Astrocyte of the cerebellum (primary cell): Measurements from ENCODE around the gene B3GNT7.

Experiments used
- DNase-seq: peaks from one replicate; pipeline ENCODE4 v3.0.0-alpha.2; 2011; ENCODE audit warnings: low read depth
- H3K4me3 ChIP-seq: 2 replicates; pipeline ENCODE4 v1.5.1; 2011; ENCODE audit warnings: mild to moderate bottlenecking, low read depth, low read length, moderate library complexity
- in situ Hi-C: cut with HindIII; loops from 2 replicates; pipeline ENCODE4 v1.10.0; 2017; ENCODE audit warnings: low sequenced_read_pairs
- TF ChIP-seq, protein P1 (sequence below): IDR thresholded peaks from 2 replicates; pipeline ENCODE4 v1.5.1; 2012; ENCODE audit warnings: low read length, low read depth, moderate library complexity, mild to moderate bottlenecking; ENCODE audit errors: missing control alignments

Gene B3GNT7

DNA sequence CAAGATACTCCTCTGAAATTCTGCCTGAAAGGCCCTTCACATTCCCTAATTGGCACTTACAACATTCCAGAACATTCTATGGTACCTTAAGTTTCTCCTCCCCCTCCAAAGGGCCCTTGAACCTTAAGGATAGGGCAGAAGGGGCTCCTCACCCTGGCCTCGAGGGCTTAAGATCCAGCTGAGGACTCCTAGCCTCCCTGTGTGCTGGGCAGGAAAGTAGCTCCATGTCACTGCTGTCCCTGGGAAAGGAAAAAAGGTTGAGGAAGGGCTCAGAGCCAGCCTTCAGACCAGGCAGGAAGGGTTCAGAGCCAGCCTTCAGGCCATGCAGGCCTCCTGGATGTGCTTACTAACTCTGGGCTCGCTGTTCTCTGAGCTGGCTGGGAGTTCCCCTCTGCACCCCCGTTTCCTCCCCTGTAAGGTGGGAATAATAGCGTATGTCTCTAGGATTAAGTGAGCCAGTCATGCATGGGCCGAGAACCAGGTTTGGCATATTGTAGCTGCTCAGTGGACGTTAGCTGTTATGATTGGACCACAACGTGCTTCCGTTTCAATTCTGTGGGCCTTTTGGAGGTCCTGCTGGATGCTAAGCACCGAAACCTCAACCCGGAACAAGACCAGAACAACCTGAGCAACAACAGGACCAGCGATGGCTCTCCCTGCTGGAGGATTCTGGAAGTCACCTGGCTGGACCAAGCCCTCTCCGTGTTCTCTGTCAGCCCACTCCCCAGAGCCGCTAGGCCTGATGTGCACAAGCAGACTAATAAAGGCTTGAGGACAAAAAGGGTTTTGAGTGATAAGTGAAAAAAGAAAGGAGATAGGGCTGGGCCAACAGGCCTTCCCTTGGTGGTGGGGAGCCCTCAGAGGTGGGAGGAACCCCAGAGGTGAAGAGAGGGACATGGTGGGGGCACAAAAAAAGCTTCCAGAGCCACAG, 1.0 kb upstream of the B3GNT7 start:
- H3K4me3 ChIP-seq = no peak overlapping the region
- TF ChIP-seq, protein P1, sequence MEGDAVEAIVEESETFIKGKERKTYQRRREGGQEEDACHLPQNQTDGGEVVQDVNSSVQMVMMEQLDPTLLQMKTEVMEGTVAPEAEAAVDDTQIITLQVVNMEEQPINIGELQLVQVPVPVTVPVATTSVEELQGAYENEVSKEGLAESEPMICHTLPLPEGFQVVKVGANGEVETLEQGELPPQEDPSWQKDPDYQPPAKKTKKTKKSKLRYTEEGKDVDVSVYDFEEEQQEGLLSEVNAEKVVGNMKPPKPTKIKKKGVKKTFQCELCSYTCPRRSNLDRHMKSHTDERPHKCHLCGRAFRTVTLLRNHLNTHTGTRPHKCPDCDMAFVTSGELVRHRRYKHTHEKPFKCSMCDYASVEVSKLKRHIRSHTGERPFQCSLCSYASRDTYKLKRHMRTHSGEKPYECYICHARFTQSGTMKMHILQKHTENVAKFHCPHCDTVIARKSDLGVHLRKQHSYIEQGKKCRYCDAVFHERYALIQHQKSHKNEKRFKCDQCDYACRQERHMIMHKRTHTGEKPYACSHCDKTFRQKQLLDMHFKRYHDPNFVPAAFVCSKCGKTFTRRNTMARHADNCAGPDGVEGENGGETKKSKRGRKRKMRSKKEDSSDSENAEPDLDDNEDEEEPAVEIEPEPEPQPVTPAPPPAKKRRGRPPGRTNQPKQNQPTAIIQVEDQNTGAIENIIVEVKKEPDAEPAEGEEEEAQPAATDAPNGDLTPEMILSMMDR = peak; percentile 31
- DNase-seq = no peak
- in situ Hi-C loops = no loop called here

DNA sequence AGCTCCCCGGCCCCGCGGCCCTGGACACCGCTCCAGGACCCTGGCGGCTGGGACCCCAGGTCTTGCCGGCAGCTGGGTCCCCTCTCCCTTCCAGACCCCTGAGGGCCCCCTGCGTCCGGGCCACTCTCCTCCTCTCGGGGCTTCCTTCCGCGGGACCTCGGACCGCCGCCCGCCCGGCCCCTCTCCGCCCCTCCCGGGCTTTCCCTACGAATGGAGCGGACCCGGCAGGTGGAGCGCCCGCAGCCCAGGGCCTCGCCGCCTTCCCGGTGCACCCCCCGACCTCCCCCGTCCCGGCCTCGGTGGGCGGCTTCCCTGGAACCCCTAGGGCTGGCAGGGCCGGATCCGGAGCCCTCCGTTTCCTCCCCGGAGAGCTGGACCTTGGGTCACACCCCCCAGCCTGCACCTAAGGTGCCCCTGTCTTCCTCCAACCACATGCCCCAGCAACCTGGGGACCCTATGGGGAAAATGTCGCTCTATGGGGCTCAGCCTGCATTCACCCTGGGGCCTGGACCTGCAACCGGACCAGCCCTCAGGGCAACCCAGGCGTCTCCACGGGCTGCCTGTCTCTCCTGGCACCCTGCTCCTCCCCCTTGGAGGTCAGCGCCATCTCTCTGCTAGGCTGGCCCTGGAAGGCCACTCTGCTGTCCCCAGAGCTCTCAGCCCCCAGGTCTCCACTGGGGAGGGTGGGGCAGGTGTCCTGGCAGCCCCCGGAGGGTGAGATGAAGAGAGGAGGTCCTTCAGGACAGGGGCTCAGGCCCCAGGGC, 730 bp downstream of the B3GNT7 start:
- in situ Hi-C loops = no loop called here
- H3K4me3 ChIP-seq = peak overlapping the region; percentile 30
- TF ChIP-seq, protein P1 = no peak
- no peak for DNase-seq

DNA sequence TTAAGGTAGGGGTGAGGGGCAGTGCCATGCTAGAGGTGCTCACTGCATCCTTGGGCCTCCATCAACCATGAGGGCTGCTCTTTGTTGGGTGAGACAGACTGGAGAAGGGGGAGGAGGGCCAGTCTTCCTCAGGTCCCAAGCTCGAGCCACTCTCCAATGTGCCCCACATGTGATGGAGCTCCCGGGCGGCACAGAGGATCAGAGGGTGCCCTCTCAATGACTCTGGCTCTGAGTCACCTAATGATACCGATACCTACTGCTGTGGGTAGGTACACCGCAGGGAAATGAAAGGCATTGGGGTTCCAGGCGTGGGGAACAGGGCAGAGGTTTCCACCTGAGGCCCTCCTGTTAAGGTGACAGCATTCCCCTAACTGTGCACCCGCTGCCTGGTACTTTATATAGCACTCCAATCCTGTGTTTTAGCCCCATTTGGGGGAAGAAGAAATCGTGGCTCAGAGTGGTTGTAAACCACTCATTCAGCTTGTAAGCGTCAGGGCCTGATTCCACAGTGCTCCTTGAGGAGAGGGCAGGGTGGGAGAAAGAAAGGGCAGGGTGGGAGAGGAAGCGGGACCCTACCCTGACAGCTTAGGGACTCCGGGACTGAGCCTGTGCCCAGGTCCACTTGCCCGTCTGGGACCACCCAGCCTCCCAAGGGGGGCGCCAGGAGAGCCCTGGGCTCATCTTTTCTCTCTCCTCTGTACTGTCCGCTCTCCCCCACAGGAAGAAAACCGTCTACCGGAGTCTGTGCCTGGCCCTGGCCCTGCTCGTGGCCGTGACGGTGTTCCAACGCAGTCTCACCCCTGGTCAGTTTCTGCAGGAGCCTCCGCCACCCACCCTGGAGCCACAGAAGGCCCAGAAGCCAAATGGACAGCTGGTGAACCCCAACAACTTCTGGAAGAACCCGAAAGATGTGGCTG, 1.8 kb downstream of the B3GNT7 start:
- no peak for DNase-seq
- in situ Hi-C loops = no loop called here
- H3K4me3 ChIP-seq = no peak overlapping the region
- TF ChIP-seq, protein P1 = no peak

DNA sequence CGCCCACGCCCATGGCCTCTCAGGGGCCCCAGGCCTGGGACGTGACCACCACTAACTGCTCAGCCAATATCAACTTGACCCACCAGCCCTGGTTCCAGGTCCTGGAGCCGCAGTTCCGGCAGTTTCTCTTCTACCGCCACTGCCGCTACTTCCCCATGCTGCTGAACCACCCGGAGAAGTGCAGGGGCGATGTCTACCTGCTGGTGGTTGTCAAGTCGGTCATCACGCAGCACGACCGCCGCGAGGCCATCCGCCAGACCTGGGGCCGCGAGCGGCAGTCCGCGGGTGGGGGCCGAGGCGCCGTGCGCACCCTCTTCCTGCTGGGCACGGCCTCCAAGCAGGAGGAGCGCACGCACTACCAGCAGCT, 2.4 kb downstream of the B3GNT7 start:
- no peak for DNase-seq
- no peak overlapping the region for H3K4me3 ChIP-seq
- TF ChIP-seq, protein P1 = no peak
- in situ Hi-C loops = no loop called here

DNA sequence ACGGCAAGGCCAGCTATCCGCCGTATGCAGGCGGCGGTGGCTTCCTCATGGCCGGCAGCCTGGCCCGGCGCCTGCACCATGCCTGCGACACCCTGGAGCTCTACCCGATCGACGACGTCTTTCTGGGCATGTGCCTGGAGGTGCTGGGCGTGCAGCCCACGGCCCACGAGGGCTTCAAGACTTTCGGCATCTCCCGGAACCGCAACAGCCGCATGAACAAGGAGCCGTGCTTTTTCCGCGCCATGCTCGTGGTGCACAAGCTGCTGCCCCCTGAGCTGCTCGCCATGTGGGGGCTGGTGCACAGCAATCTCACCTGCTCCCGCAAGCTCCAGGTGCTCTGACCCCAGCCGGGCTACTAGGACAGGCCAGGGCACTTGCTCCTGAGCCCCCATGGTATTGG, 3.1 kb downstream of the B3GNT7 start:
- no peak for DNase-seq
- in situ Hi-C loops = no loop called here
- TF ChIP-seq, protein P1 = no peak
- H3K4me3 ChIP-seq = no peak overlapping the region

DNA sequence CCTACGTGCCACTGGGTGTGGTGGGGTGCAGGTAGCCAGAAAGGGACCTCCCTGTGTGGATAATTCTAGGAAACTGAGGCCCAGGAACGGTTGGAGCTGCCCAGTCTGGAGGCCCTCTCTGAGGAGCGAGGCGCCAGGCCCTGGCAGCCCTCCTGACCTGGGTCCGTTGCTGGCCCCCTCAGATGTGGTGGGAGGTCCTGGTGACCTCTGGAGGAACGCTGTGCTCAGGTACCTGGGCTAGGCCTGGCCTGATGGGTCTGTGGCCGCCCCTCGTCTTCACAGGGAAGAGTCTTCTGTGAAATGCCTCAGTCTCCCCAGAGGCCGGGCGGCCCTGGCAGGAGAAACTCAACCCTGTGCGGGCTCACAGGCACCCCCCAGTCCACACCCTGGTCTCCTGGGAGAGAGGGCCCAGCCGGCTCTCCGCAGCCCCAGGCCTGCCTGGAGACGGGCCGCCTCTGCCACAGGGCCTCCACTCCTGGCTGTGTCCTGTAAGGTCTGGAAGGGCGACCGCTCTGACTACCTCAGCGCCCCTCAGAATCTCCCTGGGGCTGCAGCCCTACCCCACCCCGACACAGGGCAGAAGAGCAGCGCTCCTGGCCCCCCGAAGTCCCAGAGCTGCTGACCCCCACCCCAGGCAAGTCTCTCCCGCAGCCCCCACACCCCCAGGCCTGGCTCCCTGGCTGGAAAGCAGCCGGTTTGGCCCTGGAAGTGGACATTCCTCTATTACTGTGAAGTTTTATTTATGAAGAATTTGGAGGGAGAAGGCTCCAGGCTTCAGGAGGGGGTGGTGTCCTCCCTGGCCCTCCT, 3.7 kb downstream of the B3GNT7 start:
- in situ Hi-C loops = no loop called here
- no peak overlapping the region for H3K4me3 ChIP-seq
- DNase-seq = no peak
- TF ChIP-seq, protein P1 = no peak
